BJ (cell line): ENCODE results near the gene KRTAP20-3. TPM values are rescaled to one million over a fixed set of nuclear protein-coding genes. Genes with fewer than 3 reads are reported as not detected.

Experiments used
- CTCF ChIA-PET: fragments of 350-600 bp; formaldehyde crosslinking; extraction: SDS; loops from one replicate; lab custom pipeline; 2021; ENCODE audit warnings: antibody characterized with exemption, inconsistent platforms; lab: Yijun Ruan, JAX
- POLR2A ChIA-PET: fragments of 300-600 bp; sonication (Branson Sonifier 250); formaldehyde crosslinking; extraction: SDS; loops from one replicate; lab custom pipeline; 2021; ENCODE audit warnings: antibody characterized with exemption; lab: Charles Lee
- DNase-seq: peaks from one replicate; pipeline ENCODE4 v3.0.0-alpha.2; 2011; ENCODE audit warnings: low read depth
- H3K27me3 ChIP-seq: 2 replicates; pipeline ENCODE4 v1.6.0; 2011; ENCODE audit warnings: low read length; ENCODE audit not compliant: control insufficient read depth, insufficient read depth
- H3K36me3 ChIP-seq: 2 replicates; pipeline ENCODE4 v1.5.1; 2011; ENCODE audit warnings: low read length; ENCODE audit not compliant: control insufficient read depth, insufficient read depth
- H3K4me3 ChIP-seq: 2 replicates; pipeline ENCODE4 v1.5.1; 2011; ENCODE audit warnings: low read depth, mild to moderate bottlenecking, control low read depth, low read length
- CTCF ChIP-seq: IDR thresholded peaks from 2 replicates; pipeline ENCODE4 v1.5.1; 2011; ENCODE audit warnings: low read depth, mild to moderate bottlenecking, control low read depth, inconsistent platforms, low read length, moderate library complexity; ENCODE audit not compliant: insufficient read depth
- polyA plus RNA-seq: library from polyadenylated mRNA; depleted of rRNA; stranded (reverse); fragments of >200 nt; gene quantifications from 2 replicates; pipeline ENCODE4 v1.2.3, GENCODE V29; 2011

KRTAP20-3 gene
- polyA plus RNA-seq, 1 experiment, result not detected

DNA sequence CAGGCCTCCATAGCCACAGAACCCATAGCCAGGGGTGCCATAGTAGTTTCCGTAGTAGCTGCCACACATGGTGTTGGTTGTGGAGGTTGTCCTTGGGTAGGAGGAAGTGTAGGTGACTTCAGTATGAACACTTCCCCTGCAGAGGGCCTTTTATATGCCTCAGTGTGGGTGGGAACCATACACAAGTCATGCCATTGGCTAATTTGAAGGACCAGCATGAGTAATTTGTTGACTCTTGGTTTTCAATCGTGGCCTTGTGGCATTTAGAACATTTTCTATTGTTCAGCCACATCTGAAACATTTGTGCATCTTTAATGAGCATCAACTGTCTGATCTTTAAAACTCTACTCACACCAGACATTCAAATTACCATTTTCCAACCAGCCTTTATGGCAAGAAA is 28.8 kb upstream of the KRTAP20-3 start, which contains the start of gene KRTAP6-1:
Gene KRTAP6-1 (minus strand): TSS at position 95 of the 400 bp plus-strand sequence. CDS start 26 bp downstream, at position 69.
- Histone ChIP-seq H3K36me3 (no peaks in the 10 kb centered on the region), H3K4me3 (no peak within 1 kb of the TSS), H3K27me3 (no peaks in the 10 kb centered on the region)
- ChIA-PET POLR2A (no interaction called here), CTCF (no interaction called here)
- TF ChIP-seq CTCF, result no peak
- no peak for DNase-seq

DNA sequence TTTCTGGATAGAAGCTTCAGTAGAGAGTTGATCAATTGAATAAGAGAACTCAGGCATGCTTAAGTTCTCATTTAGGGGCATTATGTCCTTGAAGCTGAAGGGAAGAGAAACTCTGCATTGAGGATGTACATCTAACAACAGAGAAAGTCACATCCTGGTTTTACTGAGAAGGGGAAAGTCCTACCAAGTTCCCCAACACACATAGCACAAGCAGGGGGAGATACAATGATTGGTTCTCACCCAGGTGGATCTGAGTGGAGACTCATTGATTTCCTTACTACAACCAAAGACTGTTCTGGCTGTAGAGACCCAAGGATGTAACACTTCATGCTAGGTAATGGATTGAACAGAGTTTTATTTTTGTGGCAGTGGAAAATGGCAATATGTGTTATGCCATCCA is 27.5 kb upstream of the KRTAP20-3 start:
- H3K27me3 ChIP-seq, result no peaks in the 10 kb centered on the region
- TF ChIP-seq CTCF, result no peak
- DNase-seq, result no peak
- ChIA-PET POLR2A (no interaction called here), CTCF (no interaction called here)
- no peak overlapping the region for H3K4me3 ChIP-seq
- H3K36me3 ChIP-seq, result no peaks in the 10 kb centered on the region

GRCh38 chr21:30616125-30616524 is 26.5 kb upstream of the KRTAP20-3 start, which contains the start of gene KRTAP20-1:
KRTAP20-1 (plus strand) TSS chr21:30616425; CDS start chr21:30616455, 30 bp downstream.
- CTCF ChIA-PET, result no interaction called here
- POLR2A ChIA-PET, result no interaction called here
- no peak for DNase-seq
- no peak within 1 kb of the TSS for H3K4me3 ChIP-seq
- H3K27me3 ChIP-seq, result no peaks in the 10 kb centered on the region
- no peak for TF ChIP-seq CTCF
- no peaks in the 10 kb centered on the region for H3K36me3 ChIP-seq

DNA sequence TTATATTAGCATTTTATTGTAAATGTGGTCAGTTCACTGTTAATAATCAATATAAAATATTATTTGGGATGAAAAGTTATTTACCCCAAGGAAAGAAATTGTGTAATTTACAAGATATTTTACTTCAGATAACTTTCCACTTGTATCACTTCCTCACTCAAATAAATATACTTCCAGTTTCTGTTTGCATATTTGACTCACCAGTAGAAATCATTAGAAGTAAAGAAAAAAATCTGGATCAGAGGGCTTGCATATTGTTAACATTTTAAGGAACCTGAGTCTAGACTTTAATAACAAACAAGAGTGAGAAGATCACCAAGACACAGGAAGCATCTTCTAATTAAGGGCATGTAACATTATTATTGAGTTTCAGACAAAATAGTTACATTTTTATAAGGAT is 22.6 kb upstream of the KRTAP20-3 start:
- Histone ChIP-seq H3K4me3 (no peak overlapping the region), H3K36me3 (no peaks in the 10 kb centered on the region), H3K27me3 (no peaks in the 10 kb centered on the region)
- DNase-seq, result no peak
- POLR2A ChIA-PET, result no interaction called here
- CTCF ChIA-PET, result no interaction called here
- no peak for TF ChIP-seq CTCF

DNA sequence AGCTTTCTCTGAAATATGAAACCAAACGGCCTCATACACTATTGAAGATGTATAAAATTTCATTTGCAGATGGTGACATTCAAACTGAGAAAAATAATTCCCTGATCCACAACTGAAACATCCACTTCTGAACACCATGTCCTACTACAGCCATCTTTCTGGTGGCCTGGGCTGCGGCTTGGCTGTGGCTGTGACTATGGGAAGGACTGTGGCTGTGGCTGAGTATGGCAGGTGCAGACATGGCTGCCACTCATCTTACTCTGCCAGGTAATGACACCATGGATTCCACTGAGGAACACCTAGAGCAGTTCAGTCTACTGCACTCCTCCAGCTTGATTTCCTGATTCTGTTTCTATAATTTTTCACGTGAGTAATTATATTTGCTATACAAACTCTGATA is 22.1 kb upstream of the KRTAP20-3 start, which contains the start of gene KRTAP20-4:
Gene KRTAP20-4 (plus strand): TSS at position 106 of the 400 bp plus-strand sequence.
- POLR2A ChIA-PET, result no interaction called here
- no peak for DNase-seq
- no peak for TF ChIP-seq CTCF
- Histone ChIP-seq H3K36me3 (no peaks in the 10 kb centered on the region), H3K27me3 (no peaks in the 10 kb centered on the region), H3K4me3 (no peak within 1 kb of the TSS)
- CTCF ChIA-PET, result no interaction called here
